HG02970 (cell line): ENCODE data around the gene NAV2.

ENCODE experiments used
- ATAC-seq: cut with Tn5 transposase; IDR thresholded peaks from one replicate; pipeline ENCODE4 v1.9.1; 2021; ENCODE audit warnings: mild to moderate bottlenecking, moderate library complexity, moderate number of reproducible peaks; ENCODE audit not compliant: unreplicated experiment, low FRiP score

NAV2 gene

DNA sequence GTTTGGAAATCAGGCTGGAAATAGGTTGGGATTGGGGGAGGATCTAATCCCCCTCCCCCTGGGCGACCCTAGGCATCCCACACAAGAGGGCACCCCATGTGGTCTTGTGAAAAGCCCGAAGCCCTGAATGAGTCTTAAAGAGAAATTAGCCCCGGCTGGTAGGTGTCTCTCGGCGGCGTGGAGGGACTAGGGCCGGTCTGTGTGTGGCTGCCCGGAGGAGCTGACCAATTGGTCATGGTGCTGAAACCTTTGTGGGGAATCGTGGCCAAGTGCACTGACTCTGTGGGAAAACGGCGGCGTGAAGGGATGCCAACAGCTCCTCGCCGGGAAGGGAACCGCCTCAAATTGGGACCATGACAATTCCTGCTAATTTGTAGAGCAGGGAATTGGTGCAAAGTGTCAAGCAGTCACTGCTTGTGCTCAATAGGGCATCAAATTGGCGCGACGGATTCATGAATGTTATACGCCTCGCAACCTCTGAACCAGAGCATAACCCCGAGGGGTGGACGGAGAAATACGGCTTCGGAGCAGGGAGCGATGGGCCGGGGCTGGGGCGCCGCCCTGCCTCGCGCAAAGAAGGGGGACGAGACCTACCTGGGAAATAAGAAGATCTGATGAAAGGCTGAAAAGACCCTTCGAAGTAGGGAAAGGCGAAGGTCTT lies 446.1 kb downstream of the NAV2 start:
- ATAC-seq: no peak

- ATAC-seq: no peak
Measured at GRCh38 chr11:20159466-20160381, 447.1 kb downstream of the NAV2 start.

GRCh38 chr11:20160425-20161229 lies 448.0 kb downstream of the NAV2 start, which contains the start of gene DBX1:
Gene DBX1 (minus strand): TSS chr11:20160475. CDS start chr11:20160324, 151 bp downstream.
- no peak for ATAC-seq

DNA sequence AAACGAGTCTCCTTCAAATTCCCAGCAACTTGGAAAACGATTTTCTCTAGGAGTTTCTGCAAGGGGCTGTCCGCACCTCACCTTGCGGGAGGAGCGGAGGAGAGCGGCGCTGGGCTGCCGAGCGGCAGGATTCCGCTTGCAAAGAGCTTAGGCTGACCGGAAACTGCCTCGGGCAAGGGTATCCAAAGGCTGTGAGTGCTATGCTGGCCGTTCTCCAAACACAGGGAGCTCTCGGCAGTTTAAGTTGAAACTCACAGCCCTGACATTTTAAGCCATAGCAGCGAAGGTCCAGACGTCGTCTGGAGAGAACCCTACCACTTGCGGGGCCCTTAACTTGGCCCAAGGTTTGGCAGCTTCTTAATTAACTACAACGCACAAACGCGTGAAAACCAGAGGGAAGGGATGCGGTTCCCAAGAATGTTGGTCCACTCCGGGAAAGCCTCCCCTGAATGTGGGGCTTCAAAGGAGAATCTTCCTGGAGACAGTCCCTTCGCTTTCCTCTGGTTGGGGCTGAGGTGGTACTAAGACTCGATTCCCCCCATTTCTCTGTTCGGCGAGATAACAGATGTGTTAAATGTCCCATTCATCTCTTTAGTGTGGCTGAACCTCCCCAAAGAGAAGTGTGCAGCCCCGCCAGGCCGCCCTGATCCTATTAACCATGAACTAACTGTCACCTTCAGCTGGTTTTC lies 448.7 kb downstream of the NAV2 start:
- no peak for ATAC-seq

DNA sequence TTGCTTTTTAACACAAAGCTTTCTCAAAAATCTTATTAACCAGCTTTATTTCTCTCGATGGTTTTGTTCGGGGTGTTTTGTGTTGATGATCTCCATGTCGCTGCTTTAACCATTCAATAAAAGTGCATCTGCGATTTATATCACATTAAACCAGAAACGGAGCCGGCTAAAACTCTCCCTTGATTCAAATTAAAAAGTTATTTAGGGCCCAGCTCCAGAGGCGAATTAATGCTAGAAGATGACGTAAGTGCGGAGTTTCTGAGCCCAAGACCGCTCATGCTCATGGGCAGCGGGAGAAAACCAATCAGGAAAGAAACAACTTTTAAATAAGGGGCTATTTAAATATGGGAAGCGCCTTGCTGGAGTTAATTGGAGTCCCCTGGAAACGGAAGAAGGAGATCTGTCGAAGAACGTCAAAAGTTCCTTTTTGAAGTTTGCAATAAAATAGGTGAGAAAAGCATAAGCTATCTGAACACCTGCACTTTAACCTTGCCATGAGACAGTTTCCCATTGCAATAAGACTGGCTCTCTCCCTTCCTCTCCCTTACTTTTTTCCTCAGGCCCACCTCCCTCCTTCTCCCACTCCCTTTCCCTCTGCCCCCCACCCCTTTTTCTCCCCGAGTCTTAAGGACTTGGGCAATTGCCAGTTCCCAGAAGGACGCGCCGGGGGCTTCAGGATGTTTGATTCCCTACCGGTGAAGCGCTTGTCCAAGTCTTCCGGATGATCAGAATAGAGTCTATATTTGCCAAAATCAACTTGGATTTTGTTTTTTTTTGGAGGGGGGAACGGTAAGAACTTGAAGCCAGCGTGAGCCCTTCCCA lies 449.5 kb downstream of the NAV2 start:
- no peak for ATAC-seq

DNA sequence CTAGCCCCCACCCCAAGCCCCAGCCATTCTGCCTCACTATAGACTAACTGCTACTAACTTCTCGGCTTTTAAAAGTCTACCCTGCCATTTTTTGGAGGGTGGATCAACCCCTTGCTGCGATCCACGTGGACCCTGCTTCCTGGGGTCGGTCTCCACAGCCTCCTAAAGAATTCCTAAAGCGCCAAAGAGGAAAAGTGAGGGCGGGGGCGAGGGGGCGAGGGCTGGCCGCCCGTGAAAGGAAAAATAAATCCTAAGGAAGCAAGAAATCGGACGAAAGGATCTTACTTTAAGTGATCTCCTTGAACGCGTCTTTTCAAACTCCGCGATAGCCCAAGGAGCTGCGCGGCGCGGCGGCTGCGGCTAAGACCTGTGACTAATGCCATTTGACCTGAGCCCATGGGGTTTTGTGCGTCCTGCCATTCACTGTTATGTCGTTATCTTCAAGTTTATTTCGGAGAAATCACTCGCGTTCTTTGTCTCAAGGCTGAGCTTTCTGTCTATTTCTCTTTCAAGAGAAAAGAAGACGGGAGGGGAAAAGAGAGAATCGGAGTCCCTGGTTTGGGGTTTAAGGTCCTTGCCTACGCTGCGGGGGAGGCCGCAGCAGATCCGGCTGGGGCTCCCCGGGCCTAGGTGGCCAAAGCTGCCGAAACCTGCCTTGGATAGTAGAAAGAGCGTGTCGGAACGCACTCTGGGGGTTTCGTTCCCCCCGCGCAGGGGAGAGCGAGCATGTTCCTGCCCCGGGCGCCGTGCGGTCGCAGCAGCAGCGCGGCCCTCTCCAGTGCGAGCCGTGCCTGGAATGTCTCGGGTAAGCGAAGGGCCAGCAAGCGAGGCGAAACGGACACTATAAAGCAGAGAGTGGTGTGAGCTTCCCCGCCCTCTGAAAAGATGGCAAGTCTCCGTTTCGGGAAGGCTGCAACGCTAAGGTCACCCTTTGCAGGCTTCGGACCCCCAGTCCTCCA lies 450.5 kb downstream of the NAV2 start:
- ATAC-seq: no peak

GRCh38 chr11:20163783-20164481 lies 451.3 kb downstream of the NAV2 start:
- ATAC-seq: no peak
